H1 (cell line): ENCODE results near the gene ANGPTL8. TPM values are rescaled to one million over a fixed set of nuclear protein-coding genes. Genes with fewer than 3 reads are reported as not detected.

Source experiments
- CTCF ChIA-PET: fragments of 300-600 bp; sonication (Branson Sonifier 250); formaldehyde crosslinking; loops from one replicate; lab custom pipeline; 2021; ENCODE audit not compliant: partially characterized antibody; lab: Charles Lee
- POLR2A ChIA-PET: fragments of 300-600 bp; sonication (Branson Sonifier 250); formaldehyde crosslinking; loops from one replicate; lab custom pipeline; 2021; ENCODE audit warnings: inconsistent platforms; ENCODE audit not compliant: partially characterized antibody; lab: Charles Lee
- DNase-seq, 2 experiments: peaks; one replicate each; pipeline versions ENCODE4 v3.0.0 to v3.0.0-alpha.2; 2010 to 2022; ENCODE audit warnings: low spot score in 2 of 2, low read depth in 1 of 2, mixed read lengths in 1 of 2
- FAIRE-seq: peaks from 2 replicates; lab custom pipeline; 2011; peaks lifted over from hg19 to GRCh38; lab: Jason Lieb, UNC
- H2AFZ ChIP-seq: 2 replicates; pipeline ENCODE4 v1.8.1; 2012; ENCODE audit warnings: low read length, inconsistent platforms
- H2AK5ac ChIP-seq: 2 replicates; pipeline ENCODE4 v1.6.1; 2013; ENCODE audit warnings: low read depth, low read length
- H2BK120ac ChIP-seq: replicated peaks from 2 replicates; pipeline ENCODE3; 2013; ENCODE audit warnings: low read depth, low read length, inconsistent platforms
- H2BK12ac ChIP-seq: 2 replicates; pipeline ENCODE4 v1.6.1; 2013; ENCODE audit warnings: low read depth, low read length
- H2BK15ac ChIP-seq: 2 replicates; pipeline ENCODE4 v1.6.1; 2013; ENCODE audit warnings: low read length
- H2BK20ac ChIP-seq: 2 replicates; pipeline ENCODE4 v1.6.1; 2013; ENCODE audit warnings: low read length
- H2BK5ac ChIP-seq: 2 replicates; pipeline ENCODE4 v1.6.1; 2013; ENCODE audit warnings: low read depth, low read length
- H3K14ac ChIP-seq: 2 replicates; pipeline ENCODE4 v1.6.1; 2013; ENCODE audit warnings: inconsistent platforms; ENCODE audit not compliant: insufficient read length
- H3K18ac ChIP-seq: 2 replicates; pipeline ENCODE4 v1.6.1; 2013; ENCODE audit warnings: low read length; ENCODE audit errors: extremely low read depth
- H3K23ac ChIP-seq: 2 replicates; pipeline ENCODE4 v1.6.1; 2013; ENCODE audit warnings: inconsistent platforms; ENCODE audit not compliant: insufficient read length
- H3K23me2 ChIP-seq: 2 replicates; pipeline ENCODE4 v1.6.1; 2013; ENCODE audit warnings: low read depth, low read length
- H3K27ac ChIP-seq: 2 replicates; pipeline ENCODE4 v1.6.1; 2011; ENCODE audit warnings: low read depth, low read length, inconsistent platforms
- H3K27me3 ChIP-seq, 4 experiments: replicated peaks in 1 of 4; 1 replicate in 1 of 4; 2 replicates in 3 of 4; pipeline versions ENCODE4 v1.6.1 to v1.8.1; 2011 to 2013; ENCODE audit warnings: low read length in 3 of 4, mild to moderate bottlenecking in 3 of 4, inconsistent platforms in 2 of 4, mixed read lengths in 2 of 4, moderate library complexity in 1 of 4; ENCODE audit not compliant: control insufficient read depth in 3 of 4, insufficient read depth in 3 of 4; ENCODE audit errors: extremely low read depth in 1 of 4
- H3K36me3 ChIP-seq, 4 experiments: 2 replicates each; pipeline versions ENCODE4 v1.6.1 to v1.8.1; 2011 to 2013; ENCODE audit warnings: mild to moderate bottlenecking in 4 of 4, low read length in 3 of 4, moderate library complexity in 2 of 4, control low read depth in 1 of 4, inconsistent platforms in 1 of 4; ENCODE audit not compliant: insufficient read depth in 4 of 4, control insufficient read depth in 2 of 4
- H3K4ac ChIP-seq: replicated peaks from 2 replicates; pipeline ENCODE3; 2013; ENCODE audit warnings: low read length, low read depth, mixed read lengths, inconsistent platforms; ENCODE audit not compliant: insufficient read length
- H3K4me1 ChIP-seq, 4 experiments: replicated peaks in 1 of 4; 1 replicate in 1 of 4; 2 replicates in 3 of 4; pipeline versions ENCODE4 v1.6.1 to v1.8.1; 2011 to 2013; ENCODE audit warnings: low read length in 3 of 4, inconsistent platforms in 2 of 4, mixed read lengths in 1 of 4; ENCODE audit not compliant: insufficient read depth in 4 of 4, control insufficient read depth in 3 of 4
- H3K4me2 ChIP-seq, 2 experiments: 2 replicates each; pipeline versions ENCODE4 v1.6.1 to v1.8.1; 2011 to 2013; ENCODE audit warnings: low read depth in 2 of 2, low read length in 2 of 2, control low read depth in 1 of 2, inconsistent platforms in 1 of 2, mild to moderate bottlenecking in 1 of 2; ENCODE audit not compliant: insufficient read depth in 1 of 2
- H3K4me3 ChIP-seq, 4 experiments: fragments of 200-600, 300-600 bp in 1 of 4; sonication (generic), shearing (Covaris generic), sonication (Bioruptor Twin) in 1 of 4; 2 replicates each; pipeline versions ENCODE4 v1.5.1 to v1.8.1; 2011 to 2016; ENCODE audit warnings: low read length in 4 of 4, low read depth in 3 of 4, control low read depth in 2 of 4, inconsistent platforms in 2 of 4, mild to moderate bottlenecking in 2 of 4, mixed read lengths in 1 of 4, moderate library complexity in 1 of 4; ENCODE audit not compliant: insufficient read depth in 2 of 4; ENCODE audit errors: extremely low read depth in 1 of 4
- H3K56ac ChIP-seq: replicated peaks from 2 replicates; pipeline ENCODE3; 2013; ENCODE audit warnings: low read depth, mild to moderate bottlenecking, mixed read lengths, low read length, inconsistent platforms; ENCODE audit not compliant: insufficient read length
- H3K79me1 ChIP-seq: 2 replicates; pipeline ENCODE4 v1.6.1; 2013; ENCODE audit warnings: low read depth, low read length, control low read depth
- H3K79me2 ChIP-seq, 2 experiments: 2 replicates each; pipeline versions ENCODE4 v1.6.1 to v1.8.1; 2012 to 2013; ENCODE audit warnings: low read length in 2 of 2, mild to moderate bottlenecking in 2 of 2, inconsistent platforms in 1 of 2; ENCODE audit not compliant: insufficient read depth in 2 of 2, control insufficient read depth in 1 of 2
- H3K9ac ChIP-seq, 4 experiments: replicated peaks in 1 of 4; 1 replicate in 1 of 4; 2 replicates in 3 of 4; pipeline versions ENCODE4 v1.6.1 to v1.8.1; 2011 to 2013; ENCODE audit warnings: low read depth in 3 of 4, low read length in 3 of 4, control low read depth in 2 of 4, mild to moderate bottlenecking in 2 of 4, moderate library complexity in 2 of 4, inconsistent platforms in 1 of 4; ENCODE audit errors: extremely low read depth in 1 of 4
- H3K9me3 ChIP-seq, 2 experiments: 2 replicates each; pipeline versions ENCODE4 v1.6.1 to v1.8.1; 2012 to 2013; ENCODE audit warnings: mild to moderate bottlenecking in 2 of 2, moderate library complexity in 2 of 2, control low read depth in 1 of 2, inconsistent platforms in 1 of 2, low read depth in 1 of 2, low read length in 1 of 2, mixed read lengths in 1 of 2; ENCODE audit not compliant: insufficient read depth in 2 of 2
- H4K20me1 ChIP-seq, 2 experiments: replicated peaks in 1 of 2; 2 replicates each; pipeline versions ENCODE3 to v1.8.1; 2011 to 2013; ENCODE audit warnings: inconsistent platforms in 2 of 2, low read length in 2 of 2, mild to moderate bottlenecking in 1 of 2; ENCODE audit not compliant: insufficient read depth in 2 of 2, control insufficient read depth in 1 of 2
- H4K5ac ChIP-seq: 2 replicates; pipeline ENCODE4 v1.6.1; 2013; ENCODE audit warnings: low read length, low read depth, mixed read lengths, inconsistent platforms; ENCODE audit not compliant: insufficient read length
- H4K8ac ChIP-seq: 2 replicates; pipeline ENCODE4 v1.8.0; 2013; ENCODE audit warnings: mild to moderate bottlenecking, moderate library complexity, low read length, inconsistent platforms; ENCODE audit not compliant: insufficient read depth; ENCODE audit errors: extremely low read depth
- H4K91ac ChIP-seq: replicated peaks from 2 replicates; pipeline ENCODE3; 2013; ENCODE audit warnings: low read length, mixed read lengths, inconsistent platforms; ENCODE audit not compliant: insufficient read length
- CEBPB ChIP-seq: IDR thresholded peaks from 2 replicates; pipeline ENCODE4 v1.6.1; 2012; ENCODE audit warnings: low read depth, low read length
- EP300 ChIP-seq, 2 experiments: IDR thresholded peaks; 1 replicate in 1 of 2; 2 replicates in 1 of 2; pipeline ENCODE4 v1.6.1; 2011 to 2012; ENCODE audit warnings: low read depth in 2 of 2, low read length in 2 of 2, mild to moderate bottlenecking in 2 of 2, borderline replicate concordance in 1 of 2, inconsistent platforms in 1 of 2, moderate library complexity in 1 of 2
- EZH2 ChIP-seq: fragments of 200-600 bp; sonication (generic); IDR thresholded peaks from 2 replicates; pipeline ENCODE4 v1.7.1; 2012; ENCODE audit warnings: low read depth, mild to moderate bottlenecking, moderate library complexity, low read length, inconsistent platforms; ENCODE audit not compliant: severe bottlenecking
- HDAC2 ChIP-seq, 2 experiments: fragments of 300-600 bp in 1 of 2; sonication (generic) in 1 of 2; IDR thresholded peaks; 2 replicates each; pipeline ENCODE4 v1.6.1; 2011 to 2012; ENCODE audit warnings: low read depth in 2 of 2, low read length in 2 of 2, mild to moderate bottlenecking in 2 of 2, moderate library complexity in 2 of 2, borderline replicate concordance in 1 of 2, inconsistent platforms in 1 of 2
- KDM1A ChIP-seq: fragments of 200-600, 300-600 bp; sonication (generic); IDR thresholded peaks from 2 replicates; pipeline ENCODE4 v1.7.1; 2016; ENCODE audit warnings: mild to moderate bottlenecking, low read length, borderline replicate concordance
- POLR2A ChIP-seq, 2 experiments: IDR thresholded peaks; 1 replicate in 1 of 2; 2 replicates in 1 of 2; pipeline ENCODE4 v1.6.1; 2011; ENCODE audit warnings: low read depth in 2 of 2, low read length in 2 of 2, mild to moderate bottlenecking in 2 of 2; ENCODE audit errors: control extremely low read depth in 1 of 2
- RXRA ChIP-seq: IDR thresholded peaks from 2 replicates; pipeline ENCODE4 v1.6.1; 2011; ENCODE audit warnings: low read depth, mild to moderate bottlenecking, low read length, moderate library complexity; ENCODE audit not compliant: insufficient read depth
- SIN3A ChIP-seq, 2 experiments: IDR thresholded peaks in 1 of 2; conservative IDR thresholded peaks in 1 of 2; 2 replicates each; pipeline ENCODE4 v1.6.1; 2011 to 2012; ENCODE audit warnings: low read length in 2 of 2, improper control_type of control experiment in 1 of 2, low read depth in 1 of 2, mild to moderate bottlenecking in 1 of 2
- TAF7 ChIP-seq: optimal IDR thresholded peaks from 2 replicates; pipeline ENCODE3; 2011; ENCODE audit warnings: low read depth, mild to moderate bottlenecking, inconsistent platforms, low read length, moderate library complexity, borderline replicate concordance
- YY1 ChIP-seq: IDR thresholded peaks from 2 replicates; pipeline ENCODE4 v1.6.1; 2011; ENCODE audit warnings: low read depth, mild to moderate bottlenecking, low read length
- WGBS, 2 experiments: shearing (Covaris generic) in 1 of 2; methylation state at CpG; one replicate each; pipeline versions ENCODE4 v1.1.6 to v1.1.7; 2013 to 2015; ENCODE audit warnings: low lambda C conversion rate in 2 of 2, mixed read lengths in 2 of 2, inconsistent platforms in 1 of 2, low coverage in 1 of 2, missing lambda C conversion rate in 1 of 2; ENCODE audit not compliant: insufficient replicate concordance in 2 of 2, insufficient coverage in 1 of 2, insufficient read length in 1 of 2; ENCODE audit errors: extremely low coverage in 1 of 2, missing lambda C conversion rate in 1 of 2; 5-methylcytosine and 5-hydroxymethylcytosine counted together
- polyA plus RNA-seq, 7 experiments: library from polyadenylated mRNA; depleted of rRNA in 3 of 7; stranded (reverse) in 5 of 7; unstranded in 2 of 7; fragments of >200 nt in 5 of 7; fragments of 200-250 nt in 2 of 7; gene quantifications; 1 replicate in 5 of 7; 2 replicates in 1 of 7; 4 replicates in 1 of 7; pipeline versions ENCODE4 v1.2.1 to v1.2.3, GENCODE V29; 2011 to 2013; ENCODE audit warnings: missing spikeins in 2 of 7, mixed read lengths in 2 of 7
- total RNA-seq: library from RNA; stranded (reverse); fragmentation: NEBNext Ultra II Directional; extraction: Animal tissue kit (Norgen Biotek cat#: 25700); gene quantifications from 2 replicates; pipeline ENCODE4 v1.2.1, GENCODE V29; 2021

The ANGPTL8 gene
- total and polyA plus RNA-seq, 2 of the 8 experiments (the other 6 are each of a cell fraction or from before 2014, with no cell fraction given) = not detected

- Histone ChIP-seq H3K79me2 (no peaks in the 10 kb centered on the region), H3K9ac (no peak overlapping the region), H3K23ac (no peak overlapping the region), H4K5ac (no peak overlapping the region), H3K36me3 (peaks cover 0 to 3% (median 0%) of the 10 kb centered on the region in 4 experiments; a peak in 1 of 8 replicates), H3K14ac (no peak overlapping the region), H3K4me2 (no peak overlapping the region), H2BK15ac (no peak overlapping the region), H2AK5ac (no peak overlapping the region), H3K18ac (no peak overlapping the region), H3K56ac (no peak overlapping the region), H4K91ac (no peak overlapping the region), H3K27me3 (no peaks in the 10 kb centered on the region), H3K27ac (no peak overlapping the region), H2BK12ac (no peak overlapping the region), H2BK20ac (no peak overlapping the region), H4K20me1 (peaks cover 0 to 1% of the 10 kb centered on the region in 2 experiments), H3K4me3 (no peak overlapping the region), H3K23me2 (peaks cover 6% of the 10 kb centered on the region; the same call in 1 of the 2 replicates), H3K4me1 (peaks cover 0 to 3% (median 2%) of the 10 kb centered on the region in 4 experiments; a peak in 3 of 7 replicates), H4K8ac (no peak overlapping the region), H2BK120ac (no peak overlapping the region), H2BK5ac (no peak overlapping the region), H3K4ac (no peak overlapping the region), H2AFZ (no peak overlapping the region), H3K9me3 (no peaks in the 10 kb centered on the region), H3K79me1 (no peaks in the 10 kb centered on the region)
- TF ChIP-seq SIN3A (conservative IDR thresholded peaks at IDR 0.05 in 1 of 2, IDR thresholded peaks at IDR 0.05 in 1 of 2; ENCODE audit: low read depth in 1 of 2, low read length in 2 of 2) = no peak
- no peak for TF ChIP-seq RXRA
- TF ChIP-seq HDAC2 (IDR thresholded peaks at IDR 0.05; ENCODE audit: borderline replicate concordance in 1 of 2, low read depth in 2 of 2, low read length in 2 of 2) = no peak
- TF ChIP-seq KDM1A = no peak
- TF ChIP-seq CEBPB = no peak
- no peak for TF ChIP-seq TAF7
- no peak for TF ChIP-seq EP300 (IDR thresholded peaks at IDR 0.05; ENCODE audit: borderline replicate concordance in 1 of 2, low read depth in 2 of 2, low read length in 2 of 2)
- no peak for TF ChIP-seq POLR2A (IDR thresholded peaks at IDR 0.05; ENCODE audit: control extremely low read depth in 1 of 2, low read depth in 2 of 2, low read length in 2 of 2)
- TF ChIP-seq YY1 = no peak
- TF ChIP-seq EZH2 = no peak
- POLR2A ChIA-PET = interaction anchor here (0.6 to 1.3 kb wide), 2 partner anchors 45 to 78 kb away, joined by 3 read pairs; no protein-coding TSS in a partner anchor
- CTCF ChIA-PET = interaction anchor here (1.4 kb wide), 1 partner anchor 10 kb away, joined by 3 read pairs; no protein-coding TSS in a partner anchor
- DNase-seq = no peak
- no peak for FAIRE-seq
- WGBS, 2 experiments = 86% methylated on average over 8 of the region's 9 CpGs; no CpG with 5 or more reads in 1 of the 2 experiments
Observed at GRCh38 chr19:11200931-11201330, 38.5 kb upstream of the ANGPTL8 start.
